Neural cell (in vitro differentiated cells): Measurements from ENCODE around the gene GHRH.

Experiments
- CTCF ChIP-seq: fragments of 450-650 bp; IDR thresholded peaks from 2 replicates; pipeline ENCODE4 v1.5.1; 2014; ENCODE audit warnings: antibody characterized with exemption, mild to moderate bottlenecking, moderate library complexity; ENCODE audit not compliant: poor library complexity, severe bottlenecking
- EP300 ChIP-seq: fragments of 450-650 bp; conservative IDR thresholded peaks from 2 replicates; pipeline ENCODE4 v1.6.1; 2014; ENCODE audit warnings: antibody characterized with exemption, mild to moderate bottlenecking, moderate library complexity; ENCODE audit not compliant: poor library complexity, severe bottlenecking
- POLR2AphosphoS5 ChIP-seq: IDR thresholded peaks from 2 replicates; pipeline ENCODE4 v1.6.1; 2012
- REST ChIP-seq: IDR thresholded peaks from 2 replicates; pipeline ENCODE4 v1.6.1; 2012; ENCODE audit warnings: borderline replicate concordance
- SMC3 ChIP-seq: fragments of 450-650 bp; conservative IDR thresholded peaks from 2 replicates; pipeline ENCODE4 v1.6.1; 2014; ENCODE audit warnings: antibody characterized with exemption, mild to moderate bottlenecking, moderate library complexity; ENCODE audit not compliant: poor library complexity

GRCh38 chr20:37298190-37298939 lies 36.8 kb upstream of the GHRH start:
- TF ChIP-seq CTCF (no peak), EP300 (no peak), POLR2AphosphoS5 (no peak), SMC3 (no peak), REST (no peak)
